GM12878 (cell line): ENCODE data around the gene PPM1N. TPM values are rescaled to one million over a fixed set of nuclear protein-coding genes. Genes with fewer than 3 reads are reported as not detected.
A peak's percentile ranks its signal among the peaks of the same experiment; 100 is the strongest.

Experiments used
- BCL3 ChIP-seq: IDR thresholded peaks from 2 replicates; pipeline ENCODE4 v1.6.1; 2011; ENCODE audit warnings: borderline replicate concordance, low read depth, mild to moderate bottlenecking, moderate library complexity, low read length; ENCODE audit not compliant: insufficient read depth, poor library complexity, severe bottlenecking
- CHD1 ChIP-seq: IDR thresholded peaks from 2 replicates; pipeline ENCODE4 v1.6.1; 2012; ENCODE audit warnings: low read depth, low read length, improper control_type of control experiment
- CREB1 ChIP-seq: IDR thresholded peaks from 2 replicates; pipeline ENCODE4 v1.6.1; 2012; ENCODE audit warnings: low read depth, mild to moderate bottlenecking, inconsistent platforms
- E4F1 ChIP-seq: fragments of 450-650 bp; IDR thresholded peaks from 2 replicates; pipeline ENCODE4 v1.6.1; 2018; ENCODE audit warnings: borderline replicate concordance, mild to moderate bottlenecking; ENCODE audit not compliant: partially characterized antibody
- EED ChIP-seq: sonication (generic); IDR thresholded peaks from 2 replicates; pipeline ENCODE4 v1.6.1; 2016; ENCODE audit warnings: antibody characterized with exemption, low read depth
- JUND ChIP-seq: IDR thresholded peaks from 2 replicates; pipeline ENCODE4 v1.6.1; 2012; ENCODE audit warnings: low read depth, mild to moderate bottlenecking, low read length, improper control_type of control experiment, moderate library complexity
- MAX ChIP-seq: IDR thresholded peaks from 2 replicates; pipeline ENCODE4 v1.6.1; 2012; ENCODE audit warnings: low read depth, low read length, improper control_type of control experiment
- MEF2B ChIP-seq: fragments of 450-650 bp; IDR thresholded peaks from 2 replicates; pipeline ENCODE4 v1.6.1; 2018; ENCODE audit warnings: mild to moderate bottlenecking, moderate library complexity; ENCODE audit not compliant: partially characterized antibody, poor library complexity, severe bottlenecking
- MLLT1 ChIP-seq: fragments of 450-650 bp; IDR thresholded peaks from 2 replicates; pipeline ENCODE4 v1.6.1; 2016; ENCODE audit warnings: mild to moderate bottlenecking
- MXI1 ChIP-seq: fragments of 150-350 bp; IDR thresholded peaks from 2 replicates; pipeline ENCODE4 v1.6.1; 2011; ENCODE audit warnings: low read depth, mild to moderate bottlenecking, inconsistent platforms, low read length, improper control_type of control experiment
- NBN ChIP-seq: fragments of 450-650 bp; IDR thresholded peaks from 2 replicates; pipeline ENCODE4 v1.6.1; 2016
- NR2F1 ChIP-seq: fragments of 450-650 bp; conservative IDR thresholded peaks from 2 replicates; pipeline ENCODE4 v1.6.1; 2017; ENCODE audit warnings: mild to moderate bottlenecking
- PML ChIP-seq: IDR thresholded peaks from 2 replicates; pipeline ENCODE4 v1.6.1; 2012; ENCODE audit warnings: low read length, inconsistent platforms
- POLR2AphosphoS2 ChIP-seq: IDR thresholded peaks from 2 replicates; pipeline ENCODE4 v1.6.1; 2011; ENCODE audit warnings: low read depth, mild to moderate bottlenecking, low read length, improper control_type of control experiment, moderate library complexity
- POU2F2 ChIP-seq: IDR thresholded peaks from 3 replicates; pipeline ENCODE4 v1.6.1; 2011; ENCODE audit warnings: low read depth, mild to moderate bottlenecking, low read length, borderline replicate concordance
- RAD51 ChIP-seq: fragments of 450-650 bp; IDR thresholded peaks from 2 replicates; pipeline ENCODE4 v1.6.1; 2016; ENCODE audit warnings: moderate library complexity, mild to moderate bottlenecking, inconsistent platforms
- RELB ChIP-seq: fragments of 450-650 bp; IDR thresholded peaks from 2 replicates; pipeline ENCODE4 v1.6.1; 2017; ENCODE audit warnings: low read depth, mild to moderate bottlenecking, moderate library complexity
- SIN3A ChIP-seq: IDR thresholded peaks from 2 replicates; pipeline ENCODE4 v1.6.1; 2012; ENCODE audit warnings: low read depth, low read length, improper control_type of control experiment
- TCF12 ChIP-seq: IDR thresholded peaks from 2 replicates; pipeline ENCODE4 v1.6.1; 2011; ENCODE audit warnings: low read depth, mild to moderate bottlenecking, low read length
- TCF3 ChIP-seq: IDR thresholded peaks from 2 replicates; pipeline ENCODE4 v1.6.1; 2012; ENCODE audit warnings: low read depth, mild to moderate bottlenecking, low read length, borderline replicate concordance; ENCODE audit not compliant: insufficient read depth
- ZBED1 ChIP-seq: IDR thresholded peaks from 2 replicates; pipeline ENCODE4 v1.6.1; 2016; ENCODE audit warnings: borderline replicate concordance
- polyA plus RNA-seq, 11 experiments: library from polyadenylated mRNA; depleted of rRNA in 4 of 11; unstranded in 6 of 11; stranded (reverse) in 5 of 11; fragments of >200 nt; fragmentation: Nextera tagmentation in 4 of 11; fragmentation: Illumina TruSeq in 1 of 11; extraction: Ambion mirVana in 4 of 11; extraction: Trizol in 1 of 11; gene quantifications; 1 replicate in 1 of 11; 2 replicates in 10 of 11; pipeline versions ENCODE4 v1.2.1 to v1.2.3, GENCODE V29; 2011 to 2016; ENCODE audit warnings: inconsistent platforms in 2 of 11, missing spikeins in 2 of 11, low read depth in 1 of 11
- total RNA-seq, 4 experiments: library from RNA; depleted of rRNA in 3 of 4; stranded (reverse); fragments of >200 nt in 3 of 4; fragmentation: Illumina TruSeq in 1 of 4; extraction: Trizol in 1 of 4; gene quantifications; 2 replicates each; pipeline versions ENCODE4 v1.2.1 to v1.2.3, GENCODE V29; 2013 to 2021

Gene PPM1N
- total and polyA plus RNA-seq, 10 of the 15 experiments (the other 5 are each of a cell fraction or from before 2014, with no cell fraction given): 1.6 to 5.4 (median 3.7) TPM

GRCh38 chr19:45508861-45509691, 10.8 kb downstream of the PPM1N start (continued):
- TF ChIP-seq RELB (peak; percentile 76), NR2F1 (peak; percentile 99), POLR2AphosphoS2 (0 out of 2 replicates have a peak, but pooled peaks have one; percentile 16), BCL3 (peak; percentile 40), EED (peak; percentile 90), MLLT1 (peak; percentile 51), TCF12 (0 out of 2 replicates have a peak, but pooled peaks have one; percentile 38), PML (0 out of 2 replicates have a peak, but pooled peaks have one; percentile 16), E4F1 (peak; percentile 9), TCF3 (peak; percentile 30; the same call in 1 of the 2 replicates), ZBED1 (no peak; the same call in 1 of the 2 replicates), RAD51 (no peak), SIN3A (peak; percentile 50; the same call in 1 of the 2 replicates), MXI1 (no peak), MEF2B (peak; percentile 98), NBN (peak; percentile 61), CHD1 (no peak), CREB1 (peak; percentile 55; the same call in 1 of the 2 replicates), POU2F2 (peak; percentile 45; the same call in 1 of the 3 replicates), JUND (no peak), MAX (no peak)
